Pancreas (tissue), 10 donors: ENCODE results near the gene VLDLR. TPM values are rescaled to one million over a fixed set of nuclear protein-coding genes. Genes with fewer than 3 reads are reported as not detected.

Source experiments
- ATAC-seq, 4 donors: fragments of 200-7000 bp; cut with Tn5 transposase; one replicate each; pipeline versions ENCODE4 v1.8.0 to v1.9.1; 2020; ENCODE audit warnings: mild to moderate bottlenecking in 4 of 4, moderate library complexity in 4 of 4
- DNase-seq, 6 donors: peaks; one replicate each; pipeline ENCODE4 v3.0.0-alpha.2; 2020
- FAIRE-seq: peaks from 2 replicates; lab custom pipeline; 2012; peaks lifted over from hg19 to GRCh38; lab: Jason Lieb, UNC
- H3K27ac ChIP-seq, 4 donors: fragments of 200-600 bp; sonication (generic); 1 replicate in 3 of 4; 2 replicates in 1 of 4; pipeline versions ENCODE4 v1.5.0 to v1.8.0; 2020
- H3K27me3 ChIP-seq, 4 donors: fragments of 200-600 bp; one replicate each; pipeline ENCODE4 v1.8.0; 2021
- H3K36me3 ChIP-seq, 3 donors: fragments of 200-600 bp; sonication (generic) in 1 of 3; one replicate each; pipeline versions ENCODE4 v1.5.0 to v1.8.0; 2020 to 2021
- H3K4me1 ChIP-seq, 3 donors: fragments of 200-600 bp; one replicate each; pipeline ENCODE4 v1.8.0; 2021
- H3K4me3 ChIP-seq, 4 donors: fragments of 200-600 bp; sonication (generic) in 2 of 4; one replicate each; pipeline versions ENCODE4 v1.5.0 to v1.8.0; 2020 to 2021
- H3K9me3 ChIP-seq, 4 donors: fragments of 200-600 bp; one replicate each; pipeline ENCODE4 v1.8.0; 2021
- WGBS, 2 donors: extraction: QIAGEN DNeasy Blood & Tissue Kit; methylation state at CpG; one replicate each; pipeline ENCODE4 v1.1.7; 2013; 5-methylcytosine and 5-hydroxymethylcytosine counted together
- intact Hi-C, 3 donors: fragments of 100-400 bp; cut with DNase I; formaldehyde crosslinking; loops; one replicate each; pipeline versions ENCODE4 v1.11.1 to v1.14.2; 2022
- polyA plus RNA-seq, 2 donors: library from polyadenylated mRNA; stranded (reverse); fragments of 200-250 nt; gene quantifications; one replicate each; pipeline ENCODE4 v1.2.3, GENCODE V29; 2013
- total RNA-seq, 6 donors: library from RNA; stranded (reverse); fragmentation: NEBNext Ultra II Directional in 4 of 6; extraction: Animal tissue kit (Norgen Biotek cat#: 25700) in 4 of 6; gene quantifications; one replicate each; pipeline versions ENCODE4 v1.2.1 to v1.2.4, GENCODE V29; 2021 to 2023
- TF ChIP-seq, protein P1 (sequence below), 4 donors: fragments of 200-600 bp; sonication (generic) in 3 of 4; IDR thresholded peaks; one replicate each; pipeline versions ENCODE4 v1.5.0 to v1.8.0; 2021; ENCODE audit warnings: antibody characterized with exemption in 4 of 4
- donor health status: healthy with polysubstance abuse.
- donor health status: DM: no; HTN: no; CAD: no; lungs with moderate emphysema.
- donor health status: DM: no; HTN: no; CAD: no.
- donor health status: control.
- donor health status: control.
- donor health status: Bipolar disorder and iron deficiency.
- donor health status: DM: yes; HTN: yes; CAD: no.
- donor health status: DM: no; HTN: no; CAD: no.
- donor health status: DM: no; HTN: no; CAD: no.
- donor health status: DM: yes; HTN: yes; CAD: no.

The VLDLR gene
- total and polyA plus RNA-seq, 8 donors, result 7.4 to 34.8 (median 24.0) TPM

DNA sequence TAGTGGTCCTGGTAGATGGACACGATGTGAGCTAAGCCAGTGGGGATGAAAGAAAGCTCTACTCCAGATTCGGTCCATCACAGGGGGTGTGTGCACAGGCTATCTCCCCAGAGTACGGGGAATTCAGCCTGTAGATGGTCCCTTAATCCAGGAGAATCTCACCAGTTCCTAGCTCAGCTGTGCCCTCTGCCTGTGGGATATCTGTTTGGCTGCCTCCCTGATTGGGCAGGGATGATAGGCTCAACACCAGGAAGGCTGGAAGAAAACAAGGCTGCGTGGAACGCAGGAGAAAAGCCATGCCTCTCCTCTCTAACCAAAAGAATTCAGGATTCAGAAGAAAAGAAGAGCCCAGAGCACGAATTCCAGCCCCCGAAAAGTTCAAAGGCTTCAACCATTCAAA lies 40.9 kb downstream of the VLDLR start:
- no peaks in the 10 kb centered on the region for H3K4me1 ChIP-seq
- WGBS, 2 donors, result 59 to 64% methylated on average over 7 of the region's 7 CpGs
- DNase-seq (peak in 3 of 6 donors; percentile 11 to 36 (median 16)), ATAC-seq (peak; percentile 67 to 90 (median 70)), FAIRE-seq (no peak)
- TF ChIP-seq, protein P1, sequence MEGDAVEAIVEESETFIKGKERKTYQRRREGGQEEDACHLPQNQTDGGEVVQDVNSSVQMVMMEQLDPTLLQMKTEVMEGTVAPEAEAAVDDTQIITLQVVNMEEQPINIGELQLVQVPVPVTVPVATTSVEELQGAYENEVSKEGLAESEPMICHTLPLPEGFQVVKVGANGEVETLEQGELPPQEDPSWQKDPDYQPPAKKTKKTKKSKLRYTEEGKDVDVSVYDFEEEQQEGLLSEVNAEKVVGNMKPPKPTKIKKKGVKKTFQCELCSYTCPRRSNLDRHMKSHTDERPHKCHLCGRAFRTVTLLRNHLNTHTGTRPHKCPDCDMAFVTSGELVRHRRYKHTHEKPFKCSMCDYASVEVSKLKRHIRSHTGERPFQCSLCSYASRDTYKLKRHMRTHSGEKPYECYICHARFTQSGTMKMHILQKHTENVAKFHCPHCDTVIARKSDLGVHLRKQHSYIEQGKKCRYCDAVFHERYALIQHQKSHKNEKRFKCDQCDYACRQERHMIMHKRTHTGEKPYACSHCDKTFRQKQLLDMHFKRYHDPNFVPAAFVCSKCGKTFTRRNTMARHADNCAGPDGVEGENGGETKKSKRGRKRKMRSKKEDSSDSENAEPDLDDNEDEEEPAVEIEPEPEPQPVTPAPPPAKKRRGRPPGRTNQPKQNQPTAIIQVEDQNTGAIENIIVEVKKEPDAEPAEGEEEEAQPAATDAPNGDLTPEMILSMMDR (IDR thresholded peaks at IDR 0.05), result no peak
- no peaks in the 10 kb centered on the region for H3K9me3 ChIP-seq
- H3K27ac ChIP-seq, result no peak overlapping the region
- H3K36me3 ChIP-seq, result no peaks in the 10 kb centered on the region
- intact Hi-C loops, result no loop called here
- H3K27me3 ChIP-seq, result no peaks in the 10 kb centered on the region
- H3K4me3 ChIP-seq, result no peak overlapping the region

DNA sequence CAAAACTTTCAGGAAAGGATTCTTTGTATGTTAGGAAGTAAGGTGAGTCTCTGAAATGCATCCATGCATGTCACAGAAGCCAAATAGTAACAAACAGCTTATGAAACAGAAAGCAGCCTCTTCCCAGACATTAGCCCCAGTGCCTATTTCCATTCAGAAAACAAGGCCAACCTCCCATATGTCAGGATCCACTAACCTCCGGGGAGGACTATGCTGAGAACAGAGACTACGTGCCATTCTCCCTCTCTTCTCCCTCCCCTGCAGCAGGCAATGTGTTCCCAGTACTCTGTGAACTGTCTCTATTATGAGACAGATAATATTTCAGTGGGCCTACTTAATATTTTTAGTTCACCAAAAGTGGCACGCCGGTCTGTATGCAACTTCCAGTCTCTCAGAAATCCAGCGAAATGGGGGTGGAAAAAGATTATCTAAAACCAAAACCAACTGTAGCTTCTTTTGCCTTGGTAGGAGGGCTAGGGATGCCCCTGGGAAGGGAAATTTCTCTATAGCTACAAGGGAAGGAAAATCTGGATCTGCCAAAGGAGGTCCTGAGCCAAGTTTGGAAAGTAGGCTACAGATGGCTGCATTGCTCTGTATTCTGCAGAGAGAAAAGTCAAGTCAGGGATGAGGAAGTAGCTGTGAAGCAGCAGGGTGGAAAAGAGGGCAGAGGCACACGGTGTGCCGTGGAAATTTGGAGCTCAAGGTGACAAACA lies 42.0 kb downstream of the VLDLR start:
- intact Hi-C loops, result no loop called here

DNA sequence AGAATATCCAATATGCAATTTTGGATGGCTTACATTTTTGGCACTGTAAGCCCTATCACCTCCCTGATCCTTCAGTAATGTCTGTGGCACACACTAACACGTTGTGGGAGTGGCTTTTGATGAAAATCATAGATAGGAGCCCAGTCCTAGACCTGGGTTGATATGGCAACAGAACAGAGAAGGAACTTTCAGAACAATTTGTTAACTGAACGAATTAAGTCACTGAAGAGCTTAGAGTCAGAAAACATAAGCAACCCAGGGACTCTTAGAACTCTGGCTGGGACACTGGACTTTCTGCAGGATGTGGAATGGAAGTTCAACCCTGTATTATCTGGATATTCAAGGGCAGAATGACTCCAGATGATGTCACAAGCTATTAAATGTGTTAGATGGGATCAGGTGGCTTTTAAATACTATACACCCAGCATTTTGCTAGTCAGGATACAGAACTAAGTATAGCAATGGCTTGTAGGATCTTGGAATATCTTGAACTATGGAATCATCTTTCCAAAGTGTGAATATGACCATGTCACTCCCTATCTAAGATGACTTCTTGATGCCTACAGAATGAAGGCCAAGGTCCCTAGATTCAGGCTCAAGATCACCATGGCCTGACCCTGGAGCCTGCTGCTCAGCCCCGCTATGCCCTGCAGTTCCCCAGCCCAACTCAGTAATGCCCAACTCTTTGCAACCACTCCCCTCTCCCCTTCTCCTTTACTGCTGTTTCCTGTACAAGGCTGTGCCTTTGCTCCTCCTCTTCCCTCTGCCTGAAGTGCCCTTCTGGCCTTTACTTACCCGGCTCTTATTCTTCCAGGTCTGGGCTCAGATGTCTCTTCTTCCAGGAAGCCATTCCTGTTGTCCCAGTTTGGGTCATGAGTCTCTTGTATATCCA lies 42.8 kb downstream of the VLDLR start:
- H3K4me3 ChIP-seq, result no peak overlapping the region
- DNase-seq (no peak), ATAC-seq (peak in 2 of 4 donors; percentile 16 to 28), FAIRE-seq (no peak)
- 59 to 64% methylated on average over 4 of the region's 4 CpGs for WGBS, 2 donors
- no peaks in the 10 kb centered on the region for H3K27me3 ChIP-seq
- H3K36me3 ChIP-seq, result no peaks in the 10 kb centered on the region
- intact Hi-C loops, result no loop called here
- no peaks in the 10 kb centered on the region for H3K9me3 ChIP-seq
- no peak overlapping the region for H3K27ac ChIP-seq
- H3K4me1 ChIP-seq, result no peaks in the 10 kb centered on the region
- TF ChIP-seq, protein P1 (IDR thresholded peaks at IDR 0.05), result no peak

More for the DNA sequence above, 42.0 kb downstream of the VLDLR start:
- Histone ChIP-seq H3K9me3 (no peaks in the 10 kb centered on the region), H3K27me3 (no peaks in the 10 kb centered on the region), H3K27ac (no peak overlapping the region), H3K4me3 (no peak overlapping the region), H3K36me3 (no peaks in the 10 kb centered on the region), H3K4me1 (no peaks in the 10 kb centered on the region)
- ATAC-seq (peak in 3 of 4 donors; percentile 23 to 54 (median 54)), DNase-seq (no peak), FAIRE-seq (no peak)
- WGBS, 2 donors, result 73 to 78% methylated on average over 7 of the region's 7 CpGs
- TF ChIP-seq, protein P1 (IDR thresholded peaks at IDR 0.05), result no peak

DNA sequence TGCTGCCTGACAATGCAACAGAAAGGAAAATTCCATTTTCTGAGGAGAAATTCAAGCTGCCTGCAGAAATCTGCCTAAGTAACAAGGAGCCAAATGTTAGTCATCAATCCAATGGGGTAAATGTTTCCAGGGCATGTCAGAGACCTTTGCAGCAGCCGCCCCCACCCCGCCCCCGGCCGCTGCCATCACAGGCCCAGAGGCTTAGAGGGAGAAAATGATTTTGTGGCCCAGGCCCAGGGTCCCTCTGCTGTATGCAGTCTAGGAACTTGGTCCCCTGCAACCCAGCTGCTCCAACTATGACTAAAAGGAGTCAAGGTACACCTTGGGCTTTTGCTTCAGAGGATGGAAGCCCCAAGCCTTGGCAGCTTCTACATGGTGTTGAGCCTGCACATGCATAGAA lies 45.0 kb downstream of the VLDLR start:
- DNase-seq (no peak), ATAC-seq (no peak), FAIRE-seq (no peak)
- TF ChIP-seq, protein P1 (IDR thresholded peaks at IDR 0.05), result no peak
- intact Hi-C loops, result no loop called here
- Histone ChIP-seq H3K4me1 (no peaks in the 10 kb centered on the region), H3K27ac (no peak overlapping the region), H3K9me3 (no peaks in the 10 kb centered on the region), H3K4me3 (no peak overlapping the region), H3K27me3 (no peaks in the 10 kb centered on the region), H3K36me3 (no peaks in the 10 kb centered on the region)
- WGBS, 2 donors, result 96% methylated on average over 4 of the region's 4 CpGs
